Measurements from ENCODE around the gene ADCY2. TPM values are rescaled to one million over a fixed set of nuclear protein-coding genes. Genes with fewer than 3 reads are reported as not detected.

ADCY2 gene
- total and polyA plus RNA-seq, 8 donors, result 0.29 to 7.5 (median 1.1) TPM

DNA sequence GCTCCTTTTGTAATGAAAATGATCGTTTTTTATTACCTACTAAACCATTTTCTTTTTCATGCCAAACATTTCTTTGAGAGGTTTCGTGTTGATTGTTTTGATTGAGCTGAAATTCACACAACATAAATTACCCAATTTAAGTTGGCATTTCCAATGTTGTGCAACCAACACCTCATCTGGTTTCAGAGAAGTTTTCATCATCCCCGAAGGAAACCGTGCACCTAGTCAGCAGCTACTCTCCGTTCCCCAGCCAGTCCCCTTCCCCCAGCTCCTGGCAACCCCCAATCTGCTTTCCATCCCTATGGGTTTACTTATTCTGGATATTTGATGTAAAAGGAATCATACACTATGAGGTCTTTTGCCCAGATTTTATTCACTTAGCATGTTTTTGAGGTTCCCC, 123.6 kb downstream of the ADCY2 start:
- no peak for DNase-seq
- no peaks in the 10 kb centered on the region for H3K9me3 ChIP-seq
- 68 to 71% (median 71%) methylated on average over 5 of the region's 5 CpGs for WGBS, 5 donors
- no peak for TF ChIP-seq EP300 (IDR thresholded peaks at IDR 0.05)
- TF ChIP-seq POLR2A (IDR thresholded peaks at IDR 0.05), result no peak
- no peak for TF ChIP-seq POLR2AphosphoS5 (IDR thresholded peaks at IDR 0.05)
- TF ChIP-seq, protein P1, sequence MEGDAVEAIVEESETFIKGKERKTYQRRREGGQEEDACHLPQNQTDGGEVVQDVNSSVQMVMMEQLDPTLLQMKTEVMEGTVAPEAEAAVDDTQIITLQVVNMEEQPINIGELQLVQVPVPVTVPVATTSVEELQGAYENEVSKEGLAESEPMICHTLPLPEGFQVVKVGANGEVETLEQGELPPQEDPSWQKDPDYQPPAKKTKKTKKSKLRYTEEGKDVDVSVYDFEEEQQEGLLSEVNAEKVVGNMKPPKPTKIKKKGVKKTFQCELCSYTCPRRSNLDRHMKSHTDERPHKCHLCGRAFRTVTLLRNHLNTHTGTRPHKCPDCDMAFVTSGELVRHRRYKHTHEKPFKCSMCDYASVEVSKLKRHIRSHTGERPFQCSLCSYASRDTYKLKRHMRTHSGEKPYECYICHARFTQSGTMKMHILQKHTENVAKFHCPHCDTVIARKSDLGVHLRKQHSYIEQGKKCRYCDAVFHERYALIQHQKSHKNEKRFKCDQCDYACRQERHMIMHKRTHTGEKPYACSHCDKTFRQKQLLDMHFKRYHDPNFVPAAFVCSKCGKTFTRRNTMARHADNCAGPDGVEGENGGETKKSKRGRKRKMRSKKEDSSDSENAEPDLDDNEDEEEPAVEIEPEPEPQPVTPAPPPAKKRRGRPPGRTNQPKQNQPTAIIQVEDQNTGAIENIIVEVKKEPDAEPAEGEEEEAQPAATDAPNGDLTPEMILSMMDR (IDR thresholded peaks at IDR 0.05), result no peak
- H3K4me3 ChIP-seq, result no peak overlapping the region
- intact Hi-C loops (cut with DNase I; ENCODE audit: low total_unique reads), result no loop called here
- H3K27me3 ChIP-seq, result no peaks in the 10 kb centered on the region
- peaks cover 0 to 7% (median 4%) of the 10 kb centered on the region in 4 donors for H3K36me3 ChIP-seq
- H3K4me1 ChIP-seq, result no peaks in the 10 kb centered on the region
- no peak overlapping the region for H3K27ac ChIP-seq

DNA sequence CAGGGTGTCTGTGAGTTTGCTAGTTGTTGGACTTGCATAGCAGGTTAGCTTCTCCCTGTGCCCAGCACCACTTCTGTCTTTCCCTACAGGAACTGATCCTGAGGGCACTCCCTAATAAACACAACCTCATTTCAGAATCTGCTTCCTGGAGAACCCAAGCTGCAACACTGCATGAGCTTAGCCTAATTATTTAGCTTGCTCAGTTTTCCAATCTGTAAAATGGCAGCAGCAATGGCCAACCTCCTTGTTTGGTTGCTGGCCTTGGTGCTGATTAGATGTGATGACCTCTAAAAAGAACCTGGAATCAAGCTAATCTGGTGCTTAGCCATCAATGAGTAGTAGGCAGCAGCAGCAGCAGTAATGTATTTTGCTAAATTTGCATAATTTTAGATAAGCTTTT, 133.9 kb downstream of the ADCY2 start:
- no peak overlapping the region for H3K27ac ChIP-seq
- no peak overlapping the region for H3K4me3 ChIP-seq
- no peak for TF ChIP-seq POLR2AphosphoS5 (IDR thresholded peaks at IDR 0.05)
- TF ChIP-seq EP300 (IDR thresholded peaks at IDR 0.05), result no peak
- TF ChIP-seq, protein P1 (IDR thresholded peaks at IDR 0.05), result no peak
- no peak for TF ChIP-seq POLR2A (IDR thresholded peaks at IDR 0.05)
- no peaks in the 10 kb centered on the region for H3K4me1 ChIP-seq
- H3K36me3 ChIP-seq, result no peaks in the 10 kb centered on the region
- DNase-seq, result no peak
- intact Hi-C loops (cut with DNase I; ENCODE audit: low total_unique reads), result no loop called here
- no peaks in the 10 kb centered on the region for H3K27me3 ChIP-seq
- H3K9me3 ChIP-seq, result no peaks in the 10 kb centered on the region

DNA sequence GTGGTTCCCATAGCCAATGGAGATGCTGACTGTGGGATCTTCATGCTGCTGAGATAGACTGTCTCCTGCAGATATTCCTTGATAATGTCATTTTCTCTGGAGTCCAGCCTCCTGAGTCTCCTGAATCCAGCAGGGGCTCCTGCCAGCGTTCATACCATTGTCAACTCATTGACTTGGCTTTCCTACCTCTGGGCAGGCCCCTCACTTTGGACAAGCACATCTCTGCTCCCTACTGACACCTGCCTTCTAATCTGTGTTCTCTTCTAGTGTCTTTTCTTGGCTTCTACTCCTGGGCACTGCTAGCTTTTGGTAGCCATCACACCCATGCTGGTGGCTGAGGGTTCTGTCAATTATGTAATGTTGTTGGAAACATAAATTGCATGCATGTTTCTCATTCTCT, 138.0 kb downstream of the ADCY2 start:
- intact Hi-C loops (cut with DNase I; ENCODE audit: low total_unique reads), result no loop called here
- no peak for TF ChIP-seq EP300 (IDR thresholded peaks at IDR 0.05)
- Histone ChIP-seq H3K9me3 (no peaks in the 10 kb centered on the region), H3K36me3 (no peaks in the 10 kb centered on the region), H3K4me3 (no peak overlapping the region), H3K27me3 (no peaks in the 10 kb centered on the region), H3K27ac (no peak overlapping the region), H3K4me1 (no peaks in the 10 kb centered on the region)
- 70 to 86% (median 80%) methylated on average over 1 of the region's 1 CpG for WGBS, 5 donors
- DNase-seq, result no peak

DNA sequence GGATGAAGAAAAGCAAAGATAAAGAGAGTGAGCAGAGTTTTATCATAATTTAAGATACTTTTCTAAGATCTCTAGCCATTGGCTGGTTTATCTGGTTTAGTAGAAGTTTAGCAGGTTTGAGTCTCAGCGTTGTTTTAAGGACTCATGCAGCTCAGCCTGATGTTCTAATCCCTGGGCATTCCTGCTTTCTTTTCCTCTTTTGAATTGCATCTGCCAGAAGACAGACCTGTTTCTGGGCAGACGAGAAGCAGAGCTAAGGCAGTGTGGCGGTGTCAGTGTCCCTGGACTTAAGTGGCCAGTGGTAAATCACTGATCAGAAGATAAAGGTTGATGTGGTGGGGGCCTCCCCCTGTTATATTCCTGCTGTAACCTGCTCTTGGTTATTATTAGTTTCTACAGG, 138.6 kb downstream of the ADCY2 start:
- H3K27me3 ChIP-seq, result no peaks in the 10 kb centered on the region
- TF ChIP-seq, protein P1 (IDR thresholded peaks at IDR 0.05), result no peak
- TF ChIP-seq POLR2AphosphoS5 (IDR thresholded peaks at IDR 0.05) (no peak), POLR2A (IDR thresholded peaks at IDR 0.05) (no peak), EP300 (IDR thresholded peaks at IDR 0.05) (no peak)
- no peaks in the 10 kb centered on the region for H3K4me1 ChIP-seq
- DNase-seq, result no peak
- H3K27ac ChIP-seq, result no peak overlapping the region
- H3K9me3 ChIP-seq, result no peaks in the 10 kb centered on the region
- H3K4me3 ChIP-seq, result no peak overlapping the region
- H3K36me3 ChIP-seq, result no peaks in the 10 kb centered on the region
- WGBS, 5 donors, result 80 to 89% (median 88%) methylated on average over 3 of the region's 3 CpGs
- intact Hi-C loops (cut with DNase I; ENCODE audit: low total_unique reads), result no loop called here

DNA sequence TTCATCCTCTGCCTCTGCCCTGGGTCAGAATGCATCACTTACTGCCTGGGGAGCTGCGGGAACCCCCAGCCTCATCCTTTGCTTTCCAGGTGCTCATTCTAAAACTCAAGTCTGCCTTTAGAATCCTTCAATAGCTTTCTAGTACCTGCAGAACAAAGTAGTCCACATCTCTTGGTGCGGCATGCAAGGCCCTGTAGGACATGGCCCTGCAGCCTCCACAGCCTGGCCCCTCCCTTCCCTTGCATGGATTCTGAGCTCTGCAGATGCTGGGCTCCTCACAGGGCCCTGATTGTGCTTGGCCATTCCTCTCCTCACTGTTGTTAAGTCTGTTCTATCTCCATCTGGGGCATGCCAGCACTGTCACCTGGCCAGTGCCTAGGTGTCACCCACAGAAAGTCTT, 141.6 kb downstream of the ADCY2 start:
- Histone ChIP-seq H3K4me1 (no peaks in the 10 kb centered on the region), H3K27ac (no peak overlapping the region), H3K9me3 (no peaks in the 10 kb centered on the region), H3K27me3 (no peaks in the 10 kb centered on the region), H3K36me3 (no peaks in the 10 kb centered on the region), H3K4me3 (no peak overlapping the region)
- TF ChIP-seq POLR2AphosphoS5 (IDR thresholded peaks at IDR 0.05), result no peak
- TF ChIP-seq, protein P1 (IDR thresholded peaks at IDR 0.05), result no peak
- intact Hi-C loops (cut with DNase I; ENCODE audit: low total_unique reads), result no loop called here
- 87 to 98% (median 95%) methylated on average over 2 of the region's 2 CpGs for WGBS, 5 donors
- no peak for DNase-seq

Data from stomach (tissue), 9 donors.